ENCODE data around the gene ASTE1.

ASTE1 gene

DNA sequence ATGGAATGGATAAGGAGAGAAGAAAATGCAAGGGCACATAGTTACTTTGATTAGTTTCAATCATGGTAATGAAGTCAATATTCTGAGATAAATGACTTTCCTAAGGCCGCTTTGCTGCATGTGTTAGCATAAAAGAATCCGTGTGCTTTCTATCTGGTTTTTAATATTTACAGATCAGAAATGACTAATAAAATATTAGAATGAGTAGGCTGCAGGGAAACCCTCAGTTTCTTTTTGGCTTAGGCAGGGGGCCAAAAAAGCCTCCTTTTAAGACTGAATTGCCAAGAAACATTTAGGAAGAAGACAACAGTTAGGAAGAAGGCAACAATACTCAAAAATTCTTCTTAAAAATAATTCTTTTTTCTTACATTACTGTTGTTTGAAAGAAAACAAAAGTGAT lies 11.7 kb upstream of the ASTE1 start:
- no peak for TF ChIP-seq EZH2phosphoT487 (IDR thresholded peaks at IDR 0.05; ENCODE audit: borderline replicate concordance)
- TF ChIP-seq, protein P1, sequence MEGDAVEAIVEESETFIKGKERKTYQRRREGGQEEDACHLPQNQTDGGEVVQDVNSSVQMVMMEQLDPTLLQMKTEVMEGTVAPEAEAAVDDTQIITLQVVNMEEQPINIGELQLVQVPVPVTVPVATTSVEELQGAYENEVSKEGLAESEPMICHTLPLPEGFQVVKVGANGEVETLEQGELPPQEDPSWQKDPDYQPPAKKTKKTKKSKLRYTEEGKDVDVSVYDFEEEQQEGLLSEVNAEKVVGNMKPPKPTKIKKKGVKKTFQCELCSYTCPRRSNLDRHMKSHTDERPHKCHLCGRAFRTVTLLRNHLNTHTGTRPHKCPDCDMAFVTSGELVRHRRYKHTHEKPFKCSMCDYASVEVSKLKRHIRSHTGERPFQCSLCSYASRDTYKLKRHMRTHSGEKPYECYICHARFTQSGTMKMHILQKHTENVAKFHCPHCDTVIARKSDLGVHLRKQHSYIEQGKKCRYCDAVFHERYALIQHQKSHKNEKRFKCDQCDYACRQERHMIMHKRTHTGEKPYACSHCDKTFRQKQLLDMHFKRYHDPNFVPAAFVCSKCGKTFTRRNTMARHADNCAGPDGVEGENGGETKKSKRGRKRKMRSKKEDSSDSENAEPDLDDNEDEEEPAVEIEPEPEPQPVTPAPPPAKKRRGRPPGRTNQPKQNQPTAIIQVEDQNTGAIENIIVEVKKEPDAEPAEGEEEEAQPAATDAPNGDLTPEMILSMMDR (conservative IDR thresholded peaks at IDR 0.05; ENCODE audit: low read length): no peak
- no peaks in the 10 kb centered on the region for H3K79me2 ChIP-seq (ENCODE audit: insufficient read depth, low read length)
- peaks cover 26% of the 10 kb centered on the region for H3K4me1 ChIP-seq (ENCODE audit: insufficient read depth, low read length, poor library complexity, severe bottlenecking)
- H3K36me3 ChIP-seq (ENCODE audit: insufficient read depth, low read length): no peaks in the 10 kb centered on the region
- no peaks in the 10 kb centered on the region for H3K27me3 ChIP-seq (ENCODE audit: insufficient read depth, low read length, poor library complexity, severe bottlenecking)
- no peaks in the 10 kb centered on the region for H4K20me1 ChIP-seq (ENCODE audit: insufficient read depth, low read length, poor library complexity, severe bottlenecking)
- no peak overlapping the region for H2AFZ ChIP-seq (ENCODE audit: low read length)
- no peaks in the 10 kb centered on the region for H3K9me2 ChIP-seq (replicated peaks; ENCODE audit: low read depth, low read length)
- H3K4me2 ChIP-seq (ENCODE audit: low read depth, low read length, poor library complexity, severe bottlenecking): no peak overlapping the region
- H3K4me3 ChIP-seq (ENCODE audit: low read length, poor library complexity, severe bottlenecking): no peak overlapping the region
- no peaks in the 10 kb centered on the region for H3F3A ChIP-seq (ENCODE audit: low read depth)
- no peak overlapping the region for H3K9ac ChIP-seq (ENCODE audit: low read depth, low read length, poor library complexity, severe bottlenecking)
- no peaks in the 10 kb centered on the region for H3K9me3 ChIP-seq (ENCODE audit: insufficient read depth, low read depth, low read length)

DNA sequence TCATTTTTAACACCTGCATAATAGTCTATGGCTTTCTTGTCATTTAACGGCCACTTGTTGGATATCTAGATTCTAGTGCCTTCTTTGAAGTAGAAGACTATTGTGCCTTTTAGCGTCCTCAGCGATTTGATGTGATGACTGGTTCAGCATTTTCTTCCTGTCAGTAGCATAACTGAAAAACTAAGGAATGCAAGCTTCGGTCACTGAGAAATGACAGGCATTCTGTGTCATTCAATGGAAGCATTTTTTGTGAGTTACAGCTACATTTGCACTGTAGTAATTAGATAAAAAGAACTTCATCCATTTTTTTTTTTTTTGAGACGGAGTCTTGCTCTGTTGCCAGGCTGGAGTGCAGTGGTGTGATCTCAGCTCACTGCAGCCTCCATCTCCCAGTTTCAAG lies 10.4 kb upstream of the ASTE1 start:
- no peak overlapping the region for H3K4me3 ChIP-seq (ENCODE audit: low read length, poor library complexity, severe bottlenecking)
- H4K20me1 ChIP-seq (ENCODE audit: insufficient read depth, low read length, poor library complexity, severe bottlenecking): no peaks in the 10 kb centered on the region
- H3K79me2 ChIP-seq (ENCODE audit: insufficient read depth, low read length): no peaks in the 10 kb centered on the region
- no peaks in the 10 kb centered on the region for H3K27me3 ChIP-seq (ENCODE audit: insufficient read depth, low read length, poor library complexity, severe bottlenecking)
- H3K9me2 ChIP-seq (replicated peaks; ENCODE audit: low read depth, low read length): no peaks in the 10 kb centered on the region
- TF ChIP-seq, protein P1 (conservative IDR thresholded peaks at IDR 0.05; ENCODE audit: low read length): no peak
- no peak for TF ChIP-seq EZH2phosphoT487 (IDR thresholded peaks at IDR 0.05; ENCODE audit: borderline replicate concordance)
- no peaks in the 10 kb centered on the region for H3K36me3 ChIP-seq (ENCODE audit: insufficient read depth, low read length)
- no peak overlapping the region for H3K9ac ChIP-seq (ENCODE audit: low read depth, low read length, poor library complexity, severe bottlenecking)
- no peaks in the 10 kb centered on the region for H3F3A ChIP-seq (ENCODE audit: low read depth)
- no peaks in the 10 kb centered on the region for H3K9me3 ChIP-seq (ENCODE audit: insufficient read depth, low read depth, low read length)
- H2AFZ ChIP-seq (ENCODE audit: low read length): no peak overlapping the region
- H3K4me2 ChIP-seq (ENCODE audit: low read depth, low read length, poor library complexity, severe bottlenecking): no peak overlapping the region
- peaks cover 17% of the 10 kb centered on the region for H3K4me1 ChIP-seq (ENCODE audit: insufficient read depth, low read length, poor library complexity, severe bottlenecking)

DNA sequence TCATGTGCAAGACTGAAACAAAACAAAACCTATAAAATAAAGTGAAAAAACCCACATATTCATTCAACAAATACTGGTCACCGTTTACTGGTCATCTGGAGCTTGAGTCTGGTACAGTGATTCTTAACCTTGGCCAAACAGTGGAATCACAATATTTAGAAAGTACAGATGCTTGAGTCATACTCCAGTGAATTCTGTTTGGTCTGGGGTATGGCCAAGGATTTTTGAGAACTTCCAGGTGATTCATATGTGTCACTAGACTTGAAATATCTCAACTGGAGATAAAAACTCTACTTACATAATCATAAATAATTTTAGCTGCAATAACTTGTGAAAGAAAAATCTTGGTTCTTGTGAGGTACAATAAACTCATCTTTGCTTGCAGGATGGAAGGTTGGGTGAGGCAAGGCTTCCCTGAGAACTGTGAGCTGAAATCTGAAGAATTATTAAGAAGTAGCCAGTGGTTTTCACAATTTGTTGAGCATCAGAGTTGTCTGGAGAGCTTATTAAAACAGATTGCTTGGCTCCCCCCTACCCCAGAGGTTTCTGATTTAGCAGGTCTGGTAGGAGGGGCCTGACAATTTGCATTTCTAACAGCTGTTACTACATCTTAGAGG lies 9.7 kb upstream of the ASTE1 start:
- peaks cover 11% of the 10 kb centered on the region for H3K4me1 ChIP-seq (ENCODE audit: insufficient read depth, low read length, poor library complexity, severe bottlenecking)
- no peak for TF ChIP-seq EZH2phosphoT487 (IDR thresholded peaks at IDR 0.05; ENCODE audit: borderline replicate concordance)
- TF ChIP-seq, protein P1 (conservative IDR thresholded peaks at IDR 0.05; ENCODE audit: low read length): no peak
- H3K27me3 ChIP-seq (ENCODE audit: insufficient read depth, low read length, poor library complexity, severe bottlenecking): no peaks in the 10 kb centered on the region

More for the DNA sequence above, 9.7 kb upstream of the ASTE1 start:
- no peaks in the 10 kb centered on the region for H3K9me3 ChIP-seq (ENCODE audit: insufficient read depth, low read depth, low read length)
- H3K9me2 ChIP-seq (replicated peaks; ENCODE audit: low read depth, low read length): no peaks in the 10 kb centered on the region
- no peak overlapping the region for H3K4me2 ChIP-seq (ENCODE audit: low read depth, low read length, poor library complexity, severe bottlenecking)
- no peaks in the 10 kb centered on the region for H4K20me1 ChIP-seq (ENCODE audit: insufficient read depth, low read length, poor library complexity, severe bottlenecking)
- no peaks in the 10 kb centered on the region for H3K79me2 ChIP-seq (ENCODE audit: insufficient read depth, low read length)
- no peaks in the 10 kb centered on the region for H3F3A ChIP-seq (ENCODE audit: low read depth)
- no peak overlapping the region for H2AFZ ChIP-seq (ENCODE audit: low read length)
- no peaks in the 10 kb centered on the region for H3K36me3 ChIP-seq (ENCODE audit: insufficient read depth, low read length)
- no peak overlapping the region for H3K4me3 ChIP-seq (ENCODE audit: low read length, poor library complexity, severe bottlenecking)
- no peak overlapping the region for H3K9ac ChIP-seq (ENCODE audit: low read depth, low read length, poor library complexity, severe bottlenecking)
